ENCODE measurements around the gene VWA5B2.

VWA5B2 gene

DNA sequence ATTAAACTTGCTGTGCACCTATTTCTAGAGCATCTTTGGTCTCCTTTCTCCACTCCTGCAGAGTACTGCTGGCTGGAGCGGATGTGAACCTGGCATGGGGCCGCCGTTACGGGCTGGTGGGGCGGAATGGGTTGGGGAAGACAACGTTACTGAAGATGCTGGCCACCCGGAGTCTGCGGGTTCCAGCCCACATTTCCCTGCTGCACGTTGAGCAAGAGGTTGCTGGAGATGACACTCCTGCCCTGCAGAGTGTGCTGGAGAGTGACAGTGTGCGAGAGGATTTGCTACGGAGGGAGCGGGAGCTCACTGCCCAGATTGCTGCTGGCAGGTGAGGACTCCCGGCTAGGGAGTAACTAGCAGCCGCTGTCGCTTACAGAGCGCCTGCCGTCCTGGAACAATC is 41.3 kb upstream of the VWA5B2 start:
- Histone ChIP-seq H2AK5ac (ENCODE audit: low read length) (no peak overlapping the region), H3K4me1 (ENCODE audit: control insufficient read depth in 1 of 2, insufficient read depth in 2 of 2, low read length in 2 of 2) (peaks cover 0 to 7% of the 10 kb centered on the region in 2 experiments), H4K91ac (ENCODE audit: low read depth, low read length) (no peak overlapping the region), H3K23ac (ENCODE audit: low read length) (no peak overlapping the region), H3K9ac (ENCODE audit: low read length) (no peak overlapping the region), H3K4ac (ENCODE audit: low read depth, low read length) (no peak overlapping the region), H3K4me3 (ENCODE audit: low read depth, low read length) (no peak overlapping the region), H3K27me3 (ENCODE audit: insufficient read depth, low read length) (no peaks in the 10 kb centered on the region), H2BK12ac (ENCODE audit: low read length) (no peak overlapping the region), H4K12ac (ENCODE audit: low read depth, low read length) (no peak overlapping the region), H2BK5ac (ENCODE audit: low read depth, low read length, poor library complexity) (no peak overlapping the region), H2BK120ac (ENCODE audit: insufficient read depth, low read length, poor library complexity) (no peak overlapping the region), H3K79me2 (ENCODE audit: control insufficient read depth, insufficient read depth, low read length, poor library complexity) (peaks cover 11% of the 10 kb centered on the region), H3K18ac (ENCODE audit: low read length) (no peak overlapping the region), H4K8ac (ENCODE audit: low read depth, low read length) (no peak overlapping the region), H3K79me1 (ENCODE audit: low read length) (peaks cover 10% of the 10 kb centered on the region), H3K36me3 (ENCODE audit: control insufficient read depth in 1 of 2, insufficient read depth in 2 of 2, low read length in 2 of 2) (peaks cover 48 to 59% of the 10 kb centered on the region in 2 experiments), H3K4me2 (ENCODE audit: low read length) (no peak overlapping the region), H2AFZ (ENCODE audit: insufficient read depth, low read length, poor library complexity) (no peak overlapping the region), H3K27ac (ENCODE audit: low read depth, low read length) (no peak overlapping the region), H3K14ac (ENCODE audit: low read length) (no peak overlapping the region), H3K9me3 (ENCODE audit: insufficient read depth, low read depth, low read length) (peaks cover 3% of the 10 kb centered on the region)
- whole genome bisulfite sequencing (ENCODE audit: extremely low coverage, insufficient coverage, insufficient read length), result no CpG with 5 or more reads among the region's 17 CpGs
- DNase-seq, result no peak

DNA sequence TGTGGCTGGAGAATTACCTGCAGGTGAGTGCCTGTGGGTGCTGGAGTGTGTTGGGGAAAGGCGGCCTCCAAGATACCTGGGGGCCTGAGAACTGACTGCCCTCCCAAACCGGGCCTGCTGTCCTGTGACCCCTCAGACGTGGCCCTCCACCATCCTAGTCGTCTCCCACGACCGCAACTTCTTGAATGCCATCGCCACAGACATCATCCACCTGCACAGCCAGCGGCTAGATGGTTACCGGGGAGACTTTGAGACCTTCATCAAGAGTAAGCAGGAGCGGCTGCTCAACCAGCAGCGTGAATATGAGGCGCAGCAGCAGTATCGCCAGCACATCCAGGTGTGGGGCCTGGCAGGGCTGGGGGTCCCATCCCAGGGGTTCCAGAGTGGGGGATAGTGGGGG is 40.0 kb upstream of the VWA5B2 start:
- no peak overlapping the region for H3K9ac ChIP-seq (ENCODE audit: low read length)
- no peak overlapping the region for H4K8ac ChIP-seq (ENCODE audit: low read depth, low read length)
- no peak overlapping the region for H3K27ac ChIP-seq (ENCODE audit: low read depth, low read length)
- no peak overlapping the region for H3K14ac ChIP-seq (ENCODE audit: low read length)
- H2AK5ac ChIP-seq (ENCODE audit: low read length), result no peak overlapping the region
- H3K79me2 ChIP-seq (ENCODE audit: control insufficient read depth, insufficient read depth, low read length, poor library complexity), result peaks cover 11% of the 10 kb centered on the region
- no peak for DNase-seq
- H4K12ac ChIP-seq (ENCODE audit: low read depth, low read length), result no peak overlapping the region
- no CpG with 5 or more reads among the region's 13 CpGs for WGBS (ENCODE audit: extremely low coverage, insufficient coverage, insufficient read length)
- H3K4me2 ChIP-seq (ENCODE audit: low read length), result no peak overlapping the region
- no peak overlapping the region for H2BK120ac ChIP-seq (ENCODE audit: insufficient read depth, low read length, poor library complexity)
- no peak overlapping the region for H3K4ac ChIP-seq (ENCODE audit: low read depth, low read length)
- no peak overlapping the region for H3K23ac ChIP-seq (ENCODE audit: low read length)
- no peak overlapping the region for H2AFZ ChIP-seq (ENCODE audit: insufficient read depth, low read length, poor library complexity)
- peaks cover 10% of the 10 kb centered on the region for H3K79me1 ChIP-seq (ENCODE audit: low read length)
- H3K18ac ChIP-seq (ENCODE audit: low read length), result no peak overlapping the region
- H2BK12ac ChIP-seq (ENCODE audit: low read length), result no peak overlapping the region
- peaks cover 47 to 58% of the 10 kb centered on the region in 2 experiments for H3K36me3 ChIP-seq (ENCODE audit: control insufficient read depth in 1 of 2, insufficient read depth in 2 of 2, low read length in 2 of 2)
- peaks cover 0 to 7% of the 10 kb centered on the region in 2 experiments for H3K4me1 ChIP-seq (ENCODE audit: control insufficient read depth in 1 of 2, insufficient read depth in 2 of 2, low read length in 2 of 2)
- no peak overlapping the region for H2BK5ac ChIP-seq (ENCODE audit: low read depth, low read length, poor library complexity)
- H3K9me3 ChIP-seq (ENCODE audit: insufficient read depth, low read depth, low read length), result peaks cover 3% of the 10 kb centered on the region
- H3K4me3 ChIP-seq (ENCODE audit: low read depth, low read length), result no peak overlapping the region
- no peaks in the 10 kb centered on the region for H3K27me3 ChIP-seq (ENCODE audit: insufficient read depth, low read length)
- no peak overlapping the region for H4K91ac ChIP-seq (ENCODE audit: low read depth, low read length)

DNA sequence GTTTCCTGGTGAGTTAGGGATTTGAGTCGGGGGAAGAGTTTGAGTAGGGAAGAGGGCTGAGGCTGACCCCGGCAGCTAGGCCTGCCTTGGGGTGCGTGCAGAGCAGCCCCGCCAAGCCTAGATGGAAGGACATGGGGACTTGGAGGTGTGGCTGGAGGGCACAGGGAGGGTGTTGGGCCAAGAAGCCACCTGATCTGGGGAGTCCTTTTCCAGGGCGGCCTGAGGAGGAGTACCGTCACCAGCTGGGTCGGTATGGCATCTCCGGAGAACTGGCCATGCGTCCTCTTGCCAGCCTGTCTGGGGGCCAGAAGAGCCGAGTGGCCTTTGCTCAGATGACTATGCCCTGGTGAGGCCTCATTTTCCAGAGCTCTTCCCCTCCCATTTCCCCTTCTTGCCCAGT is 36.5 kb upstream of the VWA5B2 start:
- Histone ChIP-seq H2AFZ (ENCODE audit: insufficient read depth, low read length, poor library complexity) (no peak overlapping the region), H3K23ac (ENCODE audit: low read length) (no peak overlapping the region), H4K12ac (ENCODE audit: low read depth, low read length) (no peak overlapping the region), H3K14ac (ENCODE audit: low read length) (no peak overlapping the region), H3K36me3 (ENCODE audit: control insufficient read depth in 1 of 2, insufficient read depth in 2 of 2, low read length in 2 of 2) (peaks cover 54 to 62% of the 10 kb centered on the region in 2 experiments), H3K4me3 (ENCODE audit: low read depth, low read length) (no peak overlapping the region), H3K27me3 (ENCODE audit: insufficient read depth, low read length) (no peaks in the 10 kb centered on the region), H3K4me2 (ENCODE audit: low read length) (no peak overlapping the region), H3K9me3 (ENCODE audit: insufficient read depth, low read depth, low read length) (no peaks in the 10 kb centered on the region), H3K9ac (ENCODE audit: low read length) (no peak overlapping the region), H2BK12ac (ENCODE audit: low read length) (no peak overlapping the region), H3K79me1 (ENCODE audit: low read length) (no peaks in the 10 kb centered on the region), H4K91ac (ENCODE audit: low read depth, low read length) (no peak overlapping the region), H2BK120ac (ENCODE audit: insufficient read depth, low read length, poor library complexity) (no peak overlapping the region), H2BK5ac (ENCODE audit: low read depth, low read length, poor library complexity) (no peak overlapping the region), H3K4me1 (ENCODE audit: control insufficient read depth in 1 of 2, insufficient read depth in 2 of 2, low read length in 2 of 2) (no peaks in the 10 kb centered on the region), H3K79me2 (ENCODE audit: control insufficient read depth, insufficient read depth, low read length, poor library complexity) (no peaks in the 10 kb centered on the region), H4K8ac (ENCODE audit: low read depth, low read length) (no peak overlapping the region), H3K18ac (ENCODE audit: low read length) (no peak overlapping the region), H3K27ac (ENCODE audit: low read depth, low read length) (no peak overlapping the region), H3K4ac (ENCODE audit: low read depth, low read length) (no peak overlapping the region), H2AK5ac (ENCODE audit: low read length) (no peak overlapping the region)
- no CpG with 5 or more reads among the region's 10 CpGs for WGBS (ENCODE audit: extremely low coverage, insufficient coverage, insufficient read length)
- DNase-seq, result no peak

DNA sequence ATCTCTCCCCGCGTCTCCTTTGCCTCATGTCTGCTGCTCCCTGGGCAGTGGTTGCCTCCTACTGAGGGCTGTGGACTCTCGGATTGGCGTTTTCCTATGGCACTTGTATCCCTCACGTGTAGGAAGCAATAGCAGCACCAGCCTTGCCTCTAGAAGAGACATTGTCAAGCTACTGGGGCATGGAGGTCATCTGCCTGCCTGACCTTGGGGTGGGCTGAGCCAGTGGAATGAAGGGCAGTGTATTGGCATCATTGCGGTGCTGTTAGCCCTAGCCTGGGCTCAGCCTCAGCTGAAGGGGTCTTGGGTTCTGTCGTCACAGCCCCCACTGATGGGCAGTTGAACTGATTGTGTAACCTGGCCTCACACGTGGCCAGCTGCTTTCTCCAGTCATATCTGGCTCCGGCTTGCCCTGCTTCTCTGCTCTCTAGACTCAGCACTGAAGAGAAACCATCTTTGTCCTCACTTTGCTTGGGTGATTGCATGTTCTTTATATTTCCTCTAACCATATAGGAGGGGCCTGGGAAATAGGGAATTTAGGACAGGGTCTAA is 35.3 kb upstream of the VWA5B2 start:
- DNase-seq, result no peak
- Histone ChIP-seq H4K91ac (ENCODE audit: low read depth, low read length) (no peak overlapping the region), H2AFZ (ENCODE audit: insufficient read depth, low read length, poor library complexity) (no peak overlapping the region), H4K8ac (ENCODE audit: low read depth, low read length) (no peak overlapping the region), H3K14ac (ENCODE audit: low read length) (no peak overlapping the region), H2AK5ac (ENCODE audit: low read length) (no peak overlapping the region), H3K23ac (ENCODE audit: low read length) (no peak overlapping the region), H3K27ac (ENCODE audit: low read depth, low read length) (no peak overlapping the region), H2BK5ac (ENCODE audit: low read depth, low read length, poor library complexity) (no peak overlapping the region), H3K18ac (ENCODE audit: low read length) (no peak overlapping the region), H4K12ac (ENCODE audit: low read depth, low read length) (no peak overlapping the region), H2BK120ac (ENCODE audit: insufficient read depth, low read length, poor library complexity) (no peak overlapping the region), H3K4me1 (ENCODE audit: control insufficient read depth in 1 of 2, insufficient read depth in 2 of 2, low read length in 2 of 2) (no peaks in the 10 kb centered on the region), H3K4me3 (ENCODE audit: low read depth, low read length) (no peak overlapping the region), H3K36me3 (ENCODE audit: control insufficient read depth in 1 of 2, insufficient read depth in 2 of 2, low read length in 2 of 2) (peaks cover 43 to 50% of the 10 kb centered on the region in 2 experiments), H2BK12ac (ENCODE audit: low read length) (no peak overlapping the region), H3K4me2 (ENCODE audit: low read length) (no peak overlapping the region), H3K79me1 (ENCODE audit: low read length) (no peaks in the 10 kb centered on the region), H3K9ac (ENCODE audit: low read length) (no peak overlapping the region), H3K9me3 (ENCODE audit: insufficient read depth, low read depth, low read length) (no peaks in the 10 kb centered on the region), H3K79me2 (ENCODE audit: control insufficient read depth, insufficient read depth, low read length, poor library complexity) (no peaks in the 10 kb centered on the region), H3K4ac (ENCODE audit: low read depth, low read length) (no peak overlapping the region), H3K27me3 (ENCODE audit: insufficient read depth, low read length) (no peaks in the 10 kb centered on the region)
- no CpG with 5 or more reads among the region's 9 CpGs for WGBS (ENCODE audit: extremely low coverage, insufficient coverage, insufficient read length)

All from trophoblast cell (in vitro differentiated cells and primary cell).